Lower lobe of right lung (tissue), 2 donors: ENCODE results near the gene PTGR3. TPM values are rescaled to one million over a fixed set of nuclear protein-coding genes. Genes with fewer than 3 reads are reported as not detected.

ENCODE experiments used
- ATAC-seq, 2 donors: fragments of 200-7000 bp; cut with Tn5 transposase; one replicate each; pipeline ENCODE4 v1.9.1; 2020 to 2022; ENCODE audit warnings: mild to moderate bottlenecking in 2 of 2, moderate library complexity in 2 of 2
- DNase-seq: peaks from one replicate; pipeline ENCODE4 v3.0.0-alpha.2; 2020
- H3K27ac ChIP-seq: fragments of 200-600 bp; one replicate; pipeline ENCODE4 v1.8.0; 2022
- H3K27me3 ChIP-seq: fragments of 200-600 bp; one replicate; pipeline ENCODE4 v1.8.0; 2022; ENCODE audit warnings: low read depth
- H3K36me3 ChIP-seq: fragments of 200-600 bp; one replicate; pipeline ENCODE4 v1.8.0; 2022; ENCODE audit warnings: mild to moderate bottlenecking
- H3K4me1 ChIP-seq: fragments of 200-600 bp; one replicate; pipeline ENCODE4 v1.8.0; 2022
- H3K4me3 ChIP-seq: fragments of 200-600 bp; one replicate; pipeline ENCODE4 v1.8.0; 2022; ENCODE audit warnings: mild to moderate bottlenecking
- H3K9me3 ChIP-seq: fragments of 200-600 bp; one replicate; pipeline ENCODE4 v1.8.0; 2022
- intact Hi-C: fragments of 100-400 bp; cut with DNase I; formaldehyde crosslinking; loops from one replicate; pipeline ENCODE4 v1.11.0; 2022
- total RNA-seq: library from RNA; stranded (reverse); fragmentation: NEBNext Ultra II Directional; extraction: Animal tissue kit (Norgen Biotek cat#: 25700); gene quantifications from one replicate; pipeline ENCODE4 v1.2.1, GENCODE V29; 2021
- TF ChIP-seq, protein P1 (sequence below): fragments of 200-600 bp; IDR thresholded peaks from one replicate; pipeline ENCODE4 v1.8.0; 2022; ENCODE audit warnings: antibody characterized with exemption, mild to moderate bottlenecking
- donor health status: DM: no; HTN: yes; CAD: no; lungs with severe emphysema.

The PTGR3 gene
- total RNA-seq, 1 donor from 2014 or later = 37.3 TPM

GRCh38 chr18:75249175-75249518 lies 40.2 kb upstream of the PTGR3 start:
- Histone ChIP-seq H3K27me3 (no peaks in the 10 kb centered on the region), H3K27ac (peak overlapping the region; percentile 74), H3K9me3 (no peaks in the 10 kb centered on the region), H3K4me1 (peaks cover 28% of the 10 kb centered on the region), H3K4me3 (no peak overlapping the region), H3K36me3 (no peaks in the 10 kb centered on the region)
- intact Hi-C loops = no loop called here
- ATAC-seq (peak in 1 of 2 donors; percentile 15), DNase-seq (no peak)
- TF ChIP-seq, protein P1, sequence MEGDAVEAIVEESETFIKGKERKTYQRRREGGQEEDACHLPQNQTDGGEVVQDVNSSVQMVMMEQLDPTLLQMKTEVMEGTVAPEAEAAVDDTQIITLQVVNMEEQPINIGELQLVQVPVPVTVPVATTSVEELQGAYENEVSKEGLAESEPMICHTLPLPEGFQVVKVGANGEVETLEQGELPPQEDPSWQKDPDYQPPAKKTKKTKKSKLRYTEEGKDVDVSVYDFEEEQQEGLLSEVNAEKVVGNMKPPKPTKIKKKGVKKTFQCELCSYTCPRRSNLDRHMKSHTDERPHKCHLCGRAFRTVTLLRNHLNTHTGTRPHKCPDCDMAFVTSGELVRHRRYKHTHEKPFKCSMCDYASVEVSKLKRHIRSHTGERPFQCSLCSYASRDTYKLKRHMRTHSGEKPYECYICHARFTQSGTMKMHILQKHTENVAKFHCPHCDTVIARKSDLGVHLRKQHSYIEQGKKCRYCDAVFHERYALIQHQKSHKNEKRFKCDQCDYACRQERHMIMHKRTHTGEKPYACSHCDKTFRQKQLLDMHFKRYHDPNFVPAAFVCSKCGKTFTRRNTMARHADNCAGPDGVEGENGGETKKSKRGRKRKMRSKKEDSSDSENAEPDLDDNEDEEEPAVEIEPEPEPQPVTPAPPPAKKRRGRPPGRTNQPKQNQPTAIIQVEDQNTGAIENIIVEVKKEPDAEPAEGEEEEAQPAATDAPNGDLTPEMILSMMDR = no peak

GRCh38 chr18:75248426-75249174 lies 39.7 kb upstream of the PTGR3 start:
- DNase-seq (no peak), ATAC-seq (peak in 1 of 2 donors; percentile 4)
- no peaks in the 10 kb centered on the region for H3K9me3 ChIP-seq
- TF ChIP-seq, protein P1 = no peak
- intact Hi-C loops = no loop called here
- no peaks in the 10 kb centered on the region for H3K27me3 ChIP-seq
- H3K27ac ChIP-seq = peak overlapping the region; percentile 74
- no peaks in the 10 kb centered on the region for H3K36me3 ChIP-seq
- peaks cover 22% of the 10 kb centered on the region for H3K4me1 ChIP-seq
- H3K4me3 ChIP-seq = peak overlapping the region; percentile 51

- no peak for DNase-seq
- peak in 1 of 2 donors; percentile 75 for ATAC-seq
- peak overlapping the region; percentile 74 for H3K27ac ChIP-seq
- H3K4me1 ChIP-seq = peaks cover 20% of the 10 kb centered on the region
- no peaks in the 10 kb centered on the region for H3K27me3 ChIP-seq
- H3K9me3 ChIP-seq = no peaks in the 10 kb centered on the region
- intact Hi-C loops = no loop called here
- TF ChIP-seq, protein P1 = no peak
- H3K4me3 ChIP-seq = peak overlapping the region; percentile 51
- H3K36me3 ChIP-seq = no peaks in the 10 kb centered on the region
Measured at GRCh38 chr18:75247611-75248421, 38.9 kb upstream of the PTGR3 start.

GRCh38 chr18:75246721-75247610 lies 38.0 kb upstream of the PTGR3 start:
- TF ChIP-seq, protein P1 = no peak
- Histone ChIP-seq H3K4me3 (peak overlapping the region; percentile 51), H3K4me1 (peaks cover 20% of the 10 kb centered on the region), H3K27ac (peak overlapping the region; percentile 74), H3K36me3 (no peaks in the 10 kb centered on the region), H3K9me3 (no peaks in the 10 kb centered on the region), H3K27me3 (no peaks in the 10 kb centered on the region)
- ATAC-seq (peak in 1 of 2 donors; percentile 14), DNase-seq (no peak)
- intact Hi-C loops = no loop called here
